Measurements from ENCODE around the gene CDX1.

The CDX1 gene

GRCh38 chr5:150214289-150214688, 47.7 kb downstream of the CDX1 start:
- DNase-seq (ENCODE audit: insufficient read length, low spot score): no peak
- FAIRE-seq: no peak
- no peak for TF ChIP-seq CTCF (IDR thresholded peaks at IDR 0.05; ENCODE audit: insufficient read depth, missing control alignments)

- no peak for DNase-seq (ENCODE audit: insufficient read length, low spot score)
- no peak for FAIRE-seq
- TF ChIP-seq CTCF (IDR thresholded peaks at IDR 0.05; ENCODE audit: insufficient read depth, missing control alignments): no peak
Measured at GRCh38 chr5:150215979-150216944, 49.7 kb downstream of the CDX1 start.

GRCh38 chr5:150217038-150217437, 50.5 kb downstream of the CDX1 start:
- no peak for FAIRE-seq
- no peak for TF ChIP-seq CTCF (IDR thresholded peaks at IDR 0.05; ENCODE audit: insufficient read depth, missing control alignments)
- DNase-seq (ENCODE audit: insufficient read length, low spot score): no peak

GRCh38 chr5:150217873-150218692, 51.5 kb downstream of the CDX1 start:
- peak; percentile 80 for DNase-seq (ENCODE audit: insufficient read length, low spot score)
- TF ChIP-seq CTCF (IDR thresholded peaks at IDR 0.05; ENCODE audit: insufficient read depth, missing control alignments): peak; percentile 87
- peak; percentile 16 for FAIRE-seq

- FAIRE-seq (no peak), DNase-seq (ENCODE audit: insufficient read length, low spot score) (no peak)
- no peak for TF ChIP-seq CTCF (IDR thresholded peaks at IDR 0.05; ENCODE audit: insufficient read depth, missing control alignments)
Measured at GRCh38 chr5:150218693-150219035, 52.1 kb downstream of the CDX1 start.

GRCh38 chr5:150219142-150219541, 52.6 kb downstream of the CDX1 start:
- TF ChIP-seq CTCF (IDR thresholded peaks at IDR 0.05; ENCODE audit: insufficient read depth, missing control alignments): no peak
- DNase-seq (ENCODE audit: insufficient read length, low spot score) (no peak), FAIRE-seq (no peak)

All from D721Med (cell line).